Colonic mucosa (tissue), 4 donors: ENCODE data around the gene CNGA4. TPM values are rescaled to one million over a fixed set of nuclear protein-coding genes. Genes with fewer than 3 reads are reported as not detected.

ENCODE experiments used
- DNase-seq: peaks from one replicate; pipeline ENCODE4 v3.0.0-alpha.2; 2020
- H3K27ac ChIP-seq: fragments of 200-600 bp; one replicate; pipeline ENCODE4 v1.8.0; 2021
- H3K27me3 ChIP-seq: fragments of 200-600 bp; one replicate; pipeline ENCODE4 v1.8.0; 2021
- H3K36me3 ChIP-seq: fragments of 200-600 bp; one replicate; pipeline ENCODE4 v1.8.0; 2021
- H3K4me1 ChIP-seq: fragments of 200-600 bp; one replicate; pipeline ENCODE4 v1.8.0; 2021; ENCODE audit warnings: mild to moderate bottlenecking
- H3K4me3 ChIP-seq: fragments of 200-600 bp; one replicate; pipeline ENCODE4 v1.8.0; 2021
- H3K9ac ChIP-seq, 2 donors: one replicate each; pipeline ENCODE4 v1.7.0; 2013; ENCODE audit warnings: control low read depth in 2 of 2, low read depth in 2 of 2, low read length in 2 of 2
- H3K9me3 ChIP-seq: fragments of 200-600 bp; one replicate; pipeline ENCODE4 v1.8.0; 2021
- intact Hi-C: fragments of 100-400 bp; cut with DNase I; formaldehyde crosslinking; loops from one replicate; pipeline ENCODE4 v1.14.1; 2022
- total RNA-seq, 2 donors: library from RNA; stranded (reverse); fragmentation: NEBNext Ultra II Directional in 1 of 2; extraction: Animal tissue kit (Norgen Biotek cat#: 25700) in 1 of 2; gene quantifications; one replicate each; pipeline ENCODE4 v1.2.1, GENCODE V29; 2021
- TF ChIP-seq, protein P1 (sequence below): fragments of 200-600 bp; IDR thresholded peaks from one replicate; pipeline ENCODE4 v1.8.0; 2022; ENCODE audit warnings: antibody characterized with exemption, mild to moderate bottlenecking
- donor health status: healthy.
- donor health status: DM: no; HTN: no; CAD: no.
- donor health status: DM: no; HTN: no; CAD: no.

CNGA4 gene
- total RNA-seq, 2 donors from 2014 or later, result 0.12 TPM; not detected in 1

DNA sequence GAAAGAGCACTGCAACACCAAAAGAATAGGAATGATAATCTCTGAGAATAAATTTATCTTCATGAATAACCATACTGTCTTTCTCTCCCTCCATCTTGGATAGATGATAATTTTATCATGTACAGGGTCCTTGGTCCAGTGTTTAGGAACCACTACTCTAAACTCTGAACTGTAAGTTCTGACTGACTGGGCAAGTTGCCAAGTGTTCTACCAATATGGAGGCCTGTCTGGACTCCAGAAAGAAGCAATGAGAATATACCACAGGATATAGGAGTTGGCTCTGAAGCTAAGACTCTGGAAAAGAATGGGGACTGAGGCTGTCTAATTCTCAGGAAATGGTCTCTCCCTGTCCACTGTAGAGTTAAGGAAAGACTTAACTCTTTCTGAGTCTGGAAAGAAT is 6.0 kb upstream of the CNGA4 start:
- H3K4me3 ChIP-seq, result no peak overlapping the region
- intact Hi-C loops, result loop anchor here (10.0 kb wide), 1 partner anchor 242 kb away; the partner anchor contains the start of gene TRIM3
- H3K36me3 ChIP-seq, result no peaks in the 10 kb centered on the region
- no peak for DNase-seq
- no peak overlapping the region for H3K9ac ChIP-seq
- H3K27me3 ChIP-seq, result no peaks in the 10 kb centered on the region
- H3K4me1 ChIP-seq, result peaks cover 11% of the 10 kb centered on the region
- TF ChIP-seq, protein P1, sequence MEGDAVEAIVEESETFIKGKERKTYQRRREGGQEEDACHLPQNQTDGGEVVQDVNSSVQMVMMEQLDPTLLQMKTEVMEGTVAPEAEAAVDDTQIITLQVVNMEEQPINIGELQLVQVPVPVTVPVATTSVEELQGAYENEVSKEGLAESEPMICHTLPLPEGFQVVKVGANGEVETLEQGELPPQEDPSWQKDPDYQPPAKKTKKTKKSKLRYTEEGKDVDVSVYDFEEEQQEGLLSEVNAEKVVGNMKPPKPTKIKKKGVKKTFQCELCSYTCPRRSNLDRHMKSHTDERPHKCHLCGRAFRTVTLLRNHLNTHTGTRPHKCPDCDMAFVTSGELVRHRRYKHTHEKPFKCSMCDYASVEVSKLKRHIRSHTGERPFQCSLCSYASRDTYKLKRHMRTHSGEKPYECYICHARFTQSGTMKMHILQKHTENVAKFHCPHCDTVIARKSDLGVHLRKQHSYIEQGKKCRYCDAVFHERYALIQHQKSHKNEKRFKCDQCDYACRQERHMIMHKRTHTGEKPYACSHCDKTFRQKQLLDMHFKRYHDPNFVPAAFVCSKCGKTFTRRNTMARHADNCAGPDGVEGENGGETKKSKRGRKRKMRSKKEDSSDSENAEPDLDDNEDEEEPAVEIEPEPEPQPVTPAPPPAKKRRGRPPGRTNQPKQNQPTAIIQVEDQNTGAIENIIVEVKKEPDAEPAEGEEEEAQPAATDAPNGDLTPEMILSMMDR, result no peak
- no peak overlapping the region for H3K27ac ChIP-seq
- no peaks in the 10 kb centered on the region for H3K9me3 ChIP-seq

DNA sequence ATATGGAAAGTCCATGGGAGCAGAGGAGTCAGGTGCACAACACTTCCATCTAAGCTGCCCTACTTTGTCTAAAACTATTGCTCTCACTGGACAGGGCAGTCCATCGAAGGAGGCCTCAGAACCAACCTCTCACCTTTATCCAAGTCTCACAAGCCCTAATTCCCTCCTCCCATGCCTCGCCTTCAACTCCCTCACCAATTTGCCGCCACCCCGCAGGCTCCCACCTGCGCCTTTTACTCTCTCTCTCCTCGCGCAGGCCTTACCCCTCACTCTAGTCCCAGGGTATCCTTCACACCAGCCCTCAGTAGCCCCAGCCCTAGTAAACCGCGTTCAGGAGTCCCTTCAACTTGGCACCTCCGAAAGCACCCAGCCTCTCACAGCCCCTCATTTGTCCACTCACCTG is 4.9 kb upstream of the CNGA4 start:
- no peak for DNase-seq
- Histone ChIP-seq H3K36me3 (no peaks in the 10 kb centered on the region), H3K4me1 (peaks cover 4% of the 10 kb centered on the region), H3K9ac (peak overlapping the region; percentile 93 to 96), H3K27ac (peak overlapping the region; percentile 78), H3K9me3 (no peaks in the 10 kb centered on the region), H3K27me3 (no peaks in the 10 kb centered on the region), H3K4me3 (peak overlapping the region; percentile 64)
- intact Hi-C loops, result loop anchor here (10.0 kb wide), 1 partner anchor 241 kb away; the partner anchor contains the start of gene TRIM3
- TF ChIP-seq, protein P1, result no peak

- H3K4me3 ChIP-seq, result peak within 1 kb of the TSS; percentile 64
- peak within 1 kb of the TSS; percentile 93 to 96 for H3K9ac ChIP-seq
- intact Hi-C loops, result loop anchor here (10.0 kb wide), 1 partner anchor 240 kb away; the partner anchor contains the start of gene TRIM3
- H3K27me3 ChIP-seq, result no peaks in the 10 kb centered on the region
- peaks cover 4% of the 10 kb centered on the region for H3K4me1 ChIP-seq
- TF ChIP-seq, protein P1, result no peak
- H3K27ac ChIP-seq, result peak within 1 kb of the TSS; percentile 93
- H3K36me3 ChIP-seq, result no peaks in the 10 kb centered on the region
- peak; percentile 100 for DNase-seq
- no peaks in the 10 kb centered on the region for H3K9me3 ChIP-seq
Observed at GRCh38 chr11:6234387-6235107, 4.3 kb upstream of the CNGA4 start, which contains the start of gene FHIP1B. Gene FHIP1B (minus strand): TSS chr11:6234636. CDS start chr11:6224516, 10,120 bp downstream.

- Histone ChIP-seq H3K4me3 (no peak overlapping the region), H3K4me1 (peaks cover 4% of the 10 kb centered on the region)
- intact Hi-C loops, result loop anchor here (10.0 kb wide), 1 partner anchor 238 kb away; the partner anchor contains the start of gene TRIM3
Observed at GRCh38 chr11:6237266-6237665, 1.6 kb upstream of the CNGA4 start.

DNA sequence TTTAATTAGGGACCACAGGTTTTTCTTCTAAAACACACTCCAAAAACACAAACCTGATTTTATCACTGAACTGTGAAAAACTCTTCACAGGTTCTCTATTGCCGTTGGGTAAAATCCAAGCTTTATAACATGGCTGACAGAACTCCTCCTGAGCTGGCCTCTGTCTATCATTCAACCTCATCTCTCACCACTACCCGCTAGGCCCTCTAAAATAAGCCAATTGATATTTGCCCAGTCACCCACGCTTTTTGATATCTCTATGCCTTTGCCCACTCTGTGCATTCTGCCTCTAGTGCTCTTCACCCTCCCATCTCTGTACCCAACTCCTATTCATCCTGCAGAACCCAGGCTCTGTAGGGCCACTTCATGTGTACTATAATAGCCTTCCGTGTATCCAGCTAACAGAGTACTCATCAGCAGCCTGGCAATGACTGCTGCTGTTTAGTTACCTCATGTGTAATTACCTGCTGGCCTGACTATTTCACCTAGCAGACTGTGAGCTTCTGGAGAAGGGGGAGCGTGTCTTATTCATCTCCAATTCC is 1.1 kb upstream of the CNGA4 start:
- Histone ChIP-seq H3K36me3 (no peaks in the 10 kb centered on the region), H3K27me3 (no peaks in the 10 kb centered on the region), H3K4me3 (no peak overlapping the region), H3K9ac (no peak overlapping the region), H3K9me3 (no peaks in the 10 kb centered on the region), H3K27ac (no peak overlapping the region), H3K4me1 (peaks cover 3% of the 10 kb centered on the region)
- intact Hi-C loops, result loop anchor here (10.0 kb wide), 1 partner anchor 237 kb away; the partner anchor contains the start of gene TRIM3
- DNase-seq, result no peak
- TF ChIP-seq, protein P1, result no peak

More at GRCh38 chr11:6237266-6237665, 1.6 kb upstream of the CNGA4 start:
- TF ChIP-seq, protein P1, result no peak
- no peak overlapping the region for H3K9ac ChIP-seq
- DNase-seq, result no peak
- H3K9me3 ChIP-seq, result no peaks in the 10 kb centered on the region
- no peaks in the 10 kb centered on the region for H3K36me3 ChIP-seq
- no peaks in the 10 kb centered on the region for H3K27me3 ChIP-seq
- H3K27ac ChIP-seq, result no peak overlapping the region
